Germinal center (tissue), 1 donor: ENCODE results near the gene MRAP.
"Not testable (repeated sequence)": the region's sequence is repeated elsewhere in the genome, so short reads cannot be mapped to it uniquely, and the experiment has no call there.

Source experiments
- DNase-seq: peaks from one replicate; pipeline ENCODE4 v3.0.0; 2012; ENCODE audit warnings: mixed read lengths, low spot score

The MRAP gene

DNA sequence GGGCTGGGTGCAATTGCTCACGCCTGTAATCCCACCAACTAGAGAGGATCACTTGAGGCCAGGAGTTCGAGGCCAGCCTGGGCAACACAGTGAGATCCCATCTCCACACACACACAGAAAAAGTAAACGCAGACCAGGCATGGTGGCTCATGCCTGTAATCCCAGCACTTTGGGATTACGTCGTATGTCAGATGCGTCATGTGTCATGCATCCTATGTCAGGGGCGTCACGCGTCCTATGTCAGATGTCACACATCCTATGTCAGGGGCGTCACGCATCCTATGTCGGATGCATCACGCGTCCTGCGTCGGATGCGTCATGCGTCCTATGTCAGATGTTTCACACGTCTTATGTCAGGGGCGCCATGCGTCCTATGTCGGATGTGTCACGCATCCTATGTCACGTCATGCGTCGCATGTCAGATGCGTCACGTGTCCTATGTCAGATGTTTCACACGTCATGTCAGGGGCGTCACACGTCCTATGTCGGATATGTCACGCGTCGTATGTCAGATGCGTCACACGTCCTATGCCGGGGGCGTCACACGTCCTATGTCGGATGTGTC lies 1.5 kb downstream of the MRAP start:
- no peak for DNase-seq

DNA sequence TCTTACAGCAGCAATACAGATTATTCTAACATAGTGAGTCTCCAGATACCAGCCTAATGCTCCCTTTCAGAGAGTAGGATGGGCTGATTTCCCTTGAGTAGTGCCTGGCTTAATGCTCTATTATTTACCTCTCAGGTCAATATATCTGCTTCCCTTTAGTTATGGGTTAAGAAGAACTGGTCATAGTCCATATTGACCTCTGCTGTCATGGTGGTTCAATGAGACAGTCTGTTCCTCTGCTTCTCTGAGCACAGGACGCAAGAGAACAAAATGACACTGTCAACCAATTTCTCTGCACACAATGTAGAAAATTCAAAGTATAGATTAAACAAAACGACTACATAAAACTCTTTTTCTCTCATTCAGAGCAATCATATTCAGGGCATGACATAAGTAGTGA lies 2.9 kb downstream of the MRAP start:
- DNase-seq = no peak

DNA sequence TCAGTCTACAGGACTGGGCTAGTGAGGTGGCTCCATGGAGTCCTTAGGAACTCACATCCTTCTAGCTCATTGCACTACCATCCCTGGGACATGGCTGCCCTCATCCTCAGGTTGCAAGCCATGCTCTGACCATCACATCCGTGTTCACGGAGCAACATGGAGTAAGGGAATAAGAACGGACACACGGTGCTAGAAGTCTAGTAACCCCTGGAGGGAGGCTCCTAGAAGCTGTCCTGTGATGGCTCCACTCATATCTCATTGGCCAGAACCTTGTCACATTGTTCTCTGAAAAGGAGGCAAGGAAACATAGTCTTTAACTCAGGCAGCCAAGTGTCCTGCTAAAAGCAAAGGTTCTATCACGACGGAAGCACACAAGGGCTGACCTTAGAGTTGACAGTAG lies 3.9 kb downstream of the MRAP start:
- DNase-seq = no peak

DNA sequence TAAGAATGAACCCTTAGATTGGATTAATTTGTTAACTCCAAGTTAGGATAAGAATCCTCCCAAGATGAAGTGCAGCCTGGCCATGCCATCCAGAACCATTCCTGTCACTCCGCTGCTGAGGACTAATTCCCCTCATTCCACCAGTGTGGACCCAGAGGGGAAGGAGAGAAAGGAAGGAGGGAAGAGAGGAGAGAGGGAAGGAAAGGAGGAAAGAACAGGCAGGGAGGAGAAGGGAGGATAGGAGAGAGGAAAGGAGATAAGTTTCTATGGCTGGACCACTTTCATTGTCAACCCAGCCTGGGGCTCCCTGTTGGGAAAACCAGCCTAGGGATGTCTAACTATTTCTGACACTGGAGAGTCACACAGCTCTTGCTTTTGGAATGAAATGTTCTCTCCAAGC lies 4.7 kb downstream of the MRAP start:
- no peak for DNase-seq

DNA sequence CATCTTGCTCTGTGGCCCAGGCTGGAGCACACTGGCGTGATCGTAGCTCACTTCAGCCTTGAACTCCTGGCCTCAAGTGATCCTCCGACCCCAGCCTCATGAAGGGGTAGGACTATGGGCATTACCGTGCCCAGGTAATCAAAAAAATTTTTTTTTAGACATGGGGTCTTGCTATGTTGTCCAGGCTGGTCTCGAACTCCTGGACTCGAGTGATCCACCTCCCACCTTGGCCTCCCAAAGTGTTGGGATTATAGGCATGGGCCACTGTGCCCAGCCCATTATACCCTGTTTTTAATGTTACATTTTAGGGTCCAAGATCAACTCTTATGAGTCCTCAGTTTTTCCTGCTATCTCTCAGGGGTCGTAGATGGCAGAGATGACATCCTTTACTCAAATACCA lies 6.3 kb downstream of the MRAP start:
- DNase-seq = no peak

DNA sequence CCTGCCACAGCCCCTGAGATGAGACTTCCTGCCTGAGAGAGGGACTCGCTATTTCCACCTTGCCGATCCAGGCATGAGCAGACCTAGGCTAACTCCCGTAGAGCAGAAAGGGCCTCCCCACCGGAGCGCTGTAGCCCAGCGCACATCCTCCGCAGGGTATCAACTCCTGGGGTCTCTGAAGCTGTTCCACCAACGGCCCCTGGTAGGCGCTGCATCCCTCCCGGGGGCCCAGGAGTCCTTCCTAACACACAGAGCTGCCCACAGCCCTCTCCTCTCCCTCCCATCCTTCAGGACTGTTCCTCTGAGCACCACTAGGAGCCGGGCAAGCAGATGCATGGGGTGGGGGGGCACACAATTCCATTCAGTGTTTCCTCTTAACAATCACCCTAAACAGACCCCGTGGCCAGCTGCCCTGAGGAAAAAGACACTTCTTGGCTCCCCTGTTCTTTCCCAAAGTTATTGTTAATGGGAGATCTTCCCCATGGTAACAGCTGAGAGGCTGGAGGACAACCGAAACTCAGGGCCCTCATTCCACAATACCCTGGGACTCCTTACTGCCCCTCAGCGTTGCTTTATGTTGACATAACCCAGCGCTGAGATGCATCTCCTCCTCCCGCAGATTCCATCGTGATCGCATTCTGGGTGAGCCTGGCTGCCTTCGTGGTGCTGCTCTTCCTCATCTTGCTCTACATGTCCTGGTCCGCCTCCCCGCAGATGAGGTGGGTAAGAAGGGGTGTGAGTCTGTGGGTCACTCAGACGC lies 7.5 kb downstream of the MRAP start:
- DNase-seq = no peak

DNA sequence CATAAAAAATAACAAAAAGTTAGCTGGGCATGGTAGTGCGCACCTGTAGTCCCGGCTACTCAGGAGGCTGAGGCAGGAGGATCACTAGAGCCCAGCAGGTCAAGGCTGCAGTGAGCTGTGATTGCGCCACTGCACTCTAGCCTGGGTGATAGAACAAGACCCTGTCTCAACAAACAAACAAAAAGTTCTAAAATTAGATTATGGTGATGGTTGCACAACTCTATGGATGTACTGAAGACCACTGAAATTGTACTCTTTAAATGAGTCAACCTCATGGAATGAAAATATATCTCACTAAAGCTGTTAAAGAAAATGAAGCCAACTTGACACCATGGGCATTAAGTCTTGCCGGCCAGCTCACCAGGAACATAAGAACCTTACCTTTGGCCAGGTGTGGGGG lies 9.1 kb downstream of the MRAP start:
- no peak for DNase-seq

DNA sequence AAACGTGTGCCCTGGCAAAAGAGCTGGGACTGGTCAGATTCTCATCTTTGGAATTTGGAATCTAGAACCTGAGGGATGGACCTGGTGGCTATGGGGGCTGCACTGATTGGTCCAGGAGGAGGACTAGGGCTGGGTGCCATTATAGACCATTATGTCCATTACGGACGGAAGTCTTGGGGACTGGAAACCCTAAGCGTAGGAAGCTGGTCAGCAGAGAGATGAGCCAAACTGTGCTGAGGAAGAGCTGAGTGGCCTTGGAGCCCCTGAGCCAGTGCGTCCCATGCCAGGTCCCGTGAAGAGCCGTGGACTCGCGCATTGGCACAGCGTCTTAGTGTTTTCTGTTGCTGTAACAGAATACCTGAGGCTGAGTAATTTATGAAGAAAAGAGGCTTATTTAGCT lies 10.0 kb downstream of the MRAP start:
- DNase-seq = no peak

DNA sequence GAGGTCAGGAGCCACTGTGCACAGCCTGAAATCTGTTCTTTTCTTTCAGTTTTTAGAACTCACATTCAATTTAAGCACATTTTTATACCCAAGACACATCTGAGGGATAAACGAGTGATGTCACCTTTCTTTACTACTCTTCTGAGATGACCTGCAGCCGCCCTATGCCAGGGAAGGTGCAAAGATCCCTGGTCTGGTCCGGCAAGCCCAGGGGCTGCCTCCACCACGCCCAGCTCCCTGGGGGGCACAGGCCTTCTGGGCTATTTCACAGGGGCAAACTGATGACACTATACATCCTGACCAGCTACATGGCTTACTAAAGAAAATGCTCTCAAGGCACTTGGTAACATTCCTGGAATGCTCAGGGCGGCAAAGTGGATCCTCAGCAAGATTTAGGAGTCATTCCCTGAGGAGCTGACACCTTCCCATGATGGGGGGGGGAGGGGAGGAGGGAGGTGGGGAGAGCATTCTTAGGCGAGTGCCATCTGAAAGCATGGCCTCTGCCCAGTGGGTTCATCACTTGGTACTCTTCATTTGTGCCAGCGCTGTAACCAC lies 11.3 kb downstream of the MRAP start:
- DNase-seq = no peak

DNA sequence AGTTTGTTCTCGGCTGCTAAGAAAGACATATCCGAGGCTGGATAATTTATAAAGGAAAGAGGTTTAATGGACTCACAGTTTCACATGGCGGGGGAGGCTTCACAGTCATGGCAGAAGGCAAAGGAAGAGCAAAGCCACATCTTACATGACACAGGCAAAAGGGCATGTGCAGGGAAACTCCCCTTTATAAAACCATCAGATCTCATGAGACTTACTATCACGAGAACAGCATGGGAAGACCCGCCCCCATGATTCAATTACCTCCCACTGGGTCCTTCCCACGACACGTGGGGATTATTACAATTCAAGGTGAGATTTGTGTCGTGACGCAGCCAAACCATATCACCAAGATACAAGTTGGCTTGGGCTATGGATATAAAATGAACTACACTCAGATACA lies 12.3 kb downstream of the MRAP start:
- DNase-seq = not testable (repeated sequence)

DNA sequence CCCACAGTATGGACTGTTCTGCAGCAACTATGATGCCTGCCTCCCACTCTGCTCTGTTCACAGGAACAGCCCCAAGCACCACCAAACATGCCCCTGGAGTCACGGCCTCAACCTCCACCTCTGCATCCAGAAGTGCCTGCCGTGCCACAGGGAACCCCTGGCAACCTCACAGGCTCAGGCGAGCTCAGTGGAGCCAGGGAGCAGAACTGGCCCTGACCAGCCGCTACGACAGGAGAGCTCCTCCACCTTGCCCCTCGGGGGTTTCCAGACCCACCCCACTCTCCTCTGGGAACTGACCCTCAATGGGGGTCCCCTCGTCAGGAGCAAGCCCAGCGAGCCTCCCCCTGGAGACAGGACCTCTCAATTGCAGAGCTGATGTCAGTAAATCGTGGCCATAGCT lies 13.0 kb downstream of the MRAP start:
- DNase-seq = no peak

DNA sequence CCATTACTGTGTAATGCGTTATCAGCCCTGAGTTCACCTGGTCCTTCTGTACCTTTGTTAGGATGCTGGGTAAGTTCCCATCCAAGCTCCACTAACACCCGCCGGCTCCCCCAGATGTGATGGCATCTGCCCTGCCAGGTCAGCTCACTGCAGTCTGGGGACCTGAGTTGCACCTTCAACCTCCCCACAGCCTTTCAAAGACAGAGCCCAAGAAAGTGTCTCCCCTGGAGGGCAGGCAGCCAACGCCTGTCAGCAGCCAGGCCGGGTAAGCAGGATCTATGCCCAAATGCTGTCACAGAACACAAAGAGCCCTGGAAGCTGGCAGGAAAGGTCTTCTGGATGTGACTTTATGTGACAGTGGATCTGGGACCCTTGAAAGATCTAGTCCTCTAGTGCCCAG lies 13.7 kb downstream of the MRAP start:
- no peak for DNase-seq

DNA sequence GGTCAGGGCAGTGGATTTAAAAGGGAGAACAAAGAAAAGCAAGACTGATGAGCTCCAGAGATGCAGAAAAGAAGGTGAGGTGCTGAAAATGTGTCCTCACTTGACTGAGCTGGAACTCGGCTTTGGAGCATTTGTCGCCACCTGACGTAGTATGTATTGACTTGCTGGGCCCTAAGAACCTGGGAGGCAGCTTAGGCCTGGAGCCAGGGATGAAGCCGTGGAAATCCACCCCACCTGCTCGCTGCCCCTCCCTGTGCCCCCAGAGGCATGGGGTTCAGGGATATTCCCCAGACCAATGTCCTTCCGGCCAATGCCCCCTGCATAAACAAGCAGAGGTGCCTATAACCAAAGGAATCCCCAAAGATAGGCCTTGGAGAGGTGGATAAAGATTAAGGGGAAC lies 14.3 kb downstream of the MRAP start:
- DNase-seq = no peak

DNA sequence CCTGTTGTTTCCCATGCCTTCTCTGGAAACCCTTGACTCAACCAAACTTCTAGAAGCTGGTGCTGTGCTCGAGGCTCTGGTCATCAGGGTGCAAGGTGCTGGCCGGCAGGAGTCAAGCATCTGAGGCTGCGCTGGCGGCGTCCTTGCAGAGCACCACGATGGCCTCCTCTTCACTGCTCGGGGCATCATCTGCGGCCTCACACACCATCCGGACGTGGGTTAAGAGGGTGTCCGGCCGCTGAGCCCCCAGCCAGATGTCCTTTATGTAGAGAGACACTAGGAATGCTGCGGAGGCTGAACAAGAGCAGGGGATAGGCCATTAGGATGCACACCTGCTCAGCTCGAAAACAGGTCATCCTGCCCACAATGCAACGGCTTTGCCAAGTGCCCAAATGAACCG lies 16.2 kb downstream of the MRAP start:
- DNase-seq = no peak

DNA sequence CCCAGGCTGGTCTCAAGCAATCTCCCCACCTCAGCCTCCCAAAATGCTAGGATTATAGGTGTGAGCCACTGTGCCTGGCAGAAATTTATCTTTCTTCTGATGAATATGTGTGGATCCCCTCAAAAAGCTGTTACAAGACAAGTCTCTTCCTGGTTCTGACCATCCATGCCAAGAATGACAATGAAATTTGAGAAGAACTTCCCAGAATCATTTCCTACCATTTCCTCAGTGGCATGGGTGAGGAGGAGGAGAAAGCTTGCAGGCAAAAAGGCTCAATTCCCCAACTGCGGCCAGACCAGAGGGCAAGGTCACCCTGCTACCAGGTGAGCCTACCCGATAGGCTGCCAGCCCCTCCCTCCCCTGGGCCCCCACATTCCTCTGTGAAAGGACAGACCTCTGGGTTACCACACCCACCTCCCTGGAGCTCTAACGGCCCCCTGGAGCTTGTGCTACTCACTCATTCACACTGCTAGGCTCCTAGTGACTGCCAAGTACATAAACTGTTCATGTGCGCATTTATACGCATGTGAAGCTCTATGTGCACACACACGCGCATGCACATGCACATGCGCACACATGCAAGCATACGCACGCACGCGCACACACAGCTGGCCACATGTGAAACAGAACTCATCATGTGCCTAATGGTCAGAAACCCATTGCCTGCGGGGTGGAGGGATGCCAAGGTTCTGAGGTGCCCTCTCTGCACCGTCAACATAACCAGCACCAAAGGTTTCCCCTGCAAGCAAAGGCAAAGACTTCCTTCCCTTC lies 17.0 kb downstream of the MRAP start:
- no peak for DNase-seq

DNA sequence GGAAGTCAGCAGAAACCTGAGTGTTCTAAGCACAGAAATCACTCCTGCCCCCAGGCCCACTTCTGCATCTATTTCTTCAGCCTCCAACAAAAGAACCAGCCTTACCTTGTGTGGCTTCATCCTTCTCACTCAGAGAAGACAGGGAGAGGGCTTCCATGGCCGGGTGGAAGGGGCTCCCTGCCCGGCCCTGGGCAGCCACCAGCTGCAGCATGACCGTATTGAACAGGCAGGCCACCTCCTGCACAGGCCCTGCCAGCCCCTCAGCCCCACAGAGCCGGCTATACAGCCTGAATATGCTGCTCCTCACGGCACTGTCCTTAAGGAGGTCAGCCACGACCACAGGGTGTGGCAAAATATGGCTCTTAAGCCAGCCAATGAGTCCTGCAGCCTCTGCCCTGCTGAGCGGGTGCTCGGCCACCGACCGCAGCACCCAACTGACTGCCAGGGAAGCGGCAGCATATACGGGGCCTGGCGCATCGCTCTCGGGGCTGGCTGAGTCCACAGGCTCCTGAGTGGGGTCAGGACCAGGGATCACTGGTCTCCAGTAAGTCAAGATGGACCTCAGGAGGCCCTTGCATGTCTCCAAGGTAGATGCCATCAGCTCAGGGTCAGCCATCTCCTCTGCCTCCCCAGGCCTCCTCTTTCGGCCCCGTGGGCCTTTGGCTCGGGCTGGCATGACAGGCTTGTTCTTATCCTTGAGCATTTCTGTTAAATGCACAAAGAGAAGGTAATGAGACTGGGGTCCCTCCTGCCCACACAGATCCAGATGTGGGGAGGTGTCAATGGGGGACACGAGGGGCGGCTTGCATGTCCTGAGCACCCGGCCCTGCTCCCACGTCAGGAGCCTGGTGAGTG lies 17.9 kb downstream of the MRAP start:
- no peak for DNase-seq

DNA sequence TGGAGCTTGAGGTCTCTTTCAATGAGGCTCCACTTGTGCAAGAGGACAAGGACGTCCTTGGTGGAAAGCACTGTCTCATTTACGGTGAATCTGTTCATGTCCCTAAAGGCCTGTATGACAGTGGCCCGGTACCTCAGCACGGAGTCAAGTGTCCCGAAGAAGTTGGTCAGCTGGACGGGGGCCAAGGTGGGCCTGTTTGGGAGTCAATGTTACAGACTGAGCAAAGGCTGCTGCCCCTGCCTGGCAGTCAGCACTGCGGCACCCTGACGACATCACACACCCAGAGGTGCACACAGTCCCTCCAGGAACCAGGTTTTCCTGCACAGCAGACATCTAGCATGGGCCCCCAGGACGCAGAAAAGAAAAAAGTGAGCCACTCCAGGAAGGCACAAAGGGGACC lies 19.1 kb downstream of the MRAP start:
- no peak for DNase-seq

DNA sequence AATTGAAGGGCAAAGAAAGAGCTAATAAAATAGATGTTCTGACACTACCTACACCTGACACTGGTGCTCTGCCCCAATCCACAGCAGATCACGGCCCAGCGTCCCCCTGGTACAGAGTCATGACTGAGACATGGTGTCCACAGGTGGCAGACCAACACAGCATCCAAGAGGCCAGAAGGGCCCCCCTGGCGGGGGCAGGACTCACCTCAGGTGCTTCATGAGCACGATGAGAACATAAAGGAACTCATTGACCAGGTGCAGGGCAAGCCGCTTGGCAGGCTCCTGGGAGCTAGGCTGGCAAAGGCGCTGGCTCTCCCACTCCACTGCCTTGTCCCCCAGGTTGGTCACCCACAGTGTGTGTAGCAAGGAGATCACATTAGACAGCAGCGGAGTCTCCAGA lies 20.4 kb downstream of the MRAP start:
- DNase-seq = no peak

DNA sequence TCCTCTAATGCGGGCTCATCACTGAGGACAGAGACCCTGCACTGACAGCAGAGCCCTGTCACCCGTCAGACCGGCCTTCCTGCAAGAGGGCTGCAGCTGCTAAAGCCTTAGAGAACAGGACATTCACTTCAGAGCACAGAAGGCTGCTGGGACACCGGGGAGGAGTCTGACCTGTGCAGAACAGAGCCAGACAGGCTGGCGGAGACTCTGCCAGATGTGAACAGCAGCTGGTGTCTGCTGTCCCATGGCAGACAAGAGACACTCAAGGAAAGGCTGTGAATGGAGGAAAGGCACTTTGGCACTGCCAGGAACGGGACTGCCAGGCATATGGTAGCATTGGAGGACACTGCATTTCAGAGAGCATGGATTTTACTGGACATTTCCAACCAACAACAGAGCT lies 21.4 kb downstream of the MRAP start:
- no peak for DNase-seq

DNA sequence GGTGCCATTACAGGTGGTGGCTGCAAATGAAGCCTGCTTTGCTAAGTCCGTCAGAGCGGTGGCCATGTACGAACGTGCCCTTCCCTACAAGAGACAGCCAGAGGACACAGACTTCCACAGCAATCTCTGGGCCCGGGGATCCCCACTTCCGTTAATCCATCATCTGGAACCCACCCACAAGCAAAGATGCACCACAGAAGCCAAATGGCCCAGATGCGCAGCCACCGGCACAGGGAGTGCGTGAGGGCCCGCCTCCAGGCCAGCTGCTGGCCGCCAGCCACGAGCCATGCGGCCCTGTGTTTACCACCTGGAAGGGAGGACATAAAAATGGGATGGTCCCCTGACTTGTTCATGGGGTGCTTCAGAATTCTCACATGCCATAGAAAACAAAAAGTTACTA lies 22.1 kb downstream of the MRAP start:
- no peak for DNase-seq

DNA sequence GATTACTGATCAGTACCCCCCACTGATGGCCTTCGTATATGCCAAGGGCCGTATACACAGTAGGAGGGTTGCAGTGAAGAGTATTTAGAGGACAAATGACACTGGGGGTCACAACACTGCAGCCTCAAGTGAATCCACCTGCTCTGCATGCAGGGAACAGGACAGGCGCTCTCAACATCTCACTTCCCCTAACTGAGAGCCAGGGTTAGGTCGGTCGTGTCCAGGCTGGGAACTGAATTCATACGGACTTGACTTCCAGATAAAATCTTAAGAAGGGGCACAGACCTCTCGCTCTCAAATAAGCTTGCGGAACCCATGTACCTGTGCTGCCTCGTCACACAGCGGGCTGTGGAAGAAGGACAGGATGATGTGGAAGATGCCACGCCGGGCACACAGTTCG lies 22.8 kb downstream of the MRAP start:
- no peak for DNase-seq

DNA sequence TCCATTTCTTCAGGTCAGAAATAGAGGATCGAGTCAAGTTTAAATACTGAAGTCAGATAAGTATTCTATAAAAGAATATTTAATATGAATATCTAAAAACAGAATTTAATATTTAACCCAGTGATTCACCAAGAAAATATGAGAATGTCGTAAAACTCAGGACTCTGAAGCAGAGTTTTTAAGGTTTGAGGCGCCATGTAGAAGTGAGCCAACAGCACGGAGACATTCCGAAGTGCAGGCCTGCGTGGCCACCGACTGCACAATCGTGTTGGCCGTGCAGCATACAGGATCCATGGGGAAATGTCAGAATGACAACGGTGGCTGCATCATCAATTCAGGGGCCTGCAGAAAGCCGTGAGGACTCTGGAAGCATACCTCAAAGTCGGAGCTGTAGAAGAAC lies 23.4 kb downstream of the MRAP start:
- DNase-seq = no peak
